Peyer's patch (tissue), 4 donors: ENCODE data around the gene FRYL.

Source experiments
- POLR2A ChIP-seq, 2 donors: fragments of 450-650 bp; IDR thresholded peaks; one replicate each; pipeline ENCODE4 v1.5.1; 2017; ENCODE audit warnings: antibody characterized with exemption in 2 of 2, mild to moderate bottlenecking in 2 of 2, moderate library complexity in 2 of 2
- TF ChIP-seq, protein P1 (sequence below), 6 experiments: fragments of 450-650 bp in 4 of 6; fragments of 200-600 bp in 2 of 6; sonication (generic) in 1 of 6; IDR thresholded peaks; one replicate each; pipeline ENCODE4 v1.5.1; 2017 to 2019; ENCODE audit warnings: antibody characterized with exemption in 6 of 6, mild to moderate bottlenecking in 3 of 6, moderate library complexity in 1 of 6

DNA sequence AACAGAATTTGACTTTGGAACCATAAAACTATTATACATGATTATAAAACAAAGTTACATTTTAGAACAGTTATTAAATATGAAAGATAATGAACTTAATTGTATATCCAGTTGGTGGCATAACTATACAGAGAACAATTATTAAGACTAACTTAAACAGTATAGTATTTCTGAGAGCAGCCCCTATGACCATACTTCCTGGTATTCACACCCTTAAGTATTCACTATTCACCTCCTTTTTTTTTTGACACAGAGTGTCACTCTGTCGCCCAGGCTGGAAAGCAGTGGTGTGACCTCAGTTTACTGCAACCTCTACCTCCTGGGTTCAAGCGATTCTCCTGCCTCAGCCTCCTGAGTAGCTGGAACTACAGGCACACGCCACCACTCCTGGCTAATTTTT, 74.5 kb downstream of the FRYL start:
- TF ChIP-seq, protein P1, sequence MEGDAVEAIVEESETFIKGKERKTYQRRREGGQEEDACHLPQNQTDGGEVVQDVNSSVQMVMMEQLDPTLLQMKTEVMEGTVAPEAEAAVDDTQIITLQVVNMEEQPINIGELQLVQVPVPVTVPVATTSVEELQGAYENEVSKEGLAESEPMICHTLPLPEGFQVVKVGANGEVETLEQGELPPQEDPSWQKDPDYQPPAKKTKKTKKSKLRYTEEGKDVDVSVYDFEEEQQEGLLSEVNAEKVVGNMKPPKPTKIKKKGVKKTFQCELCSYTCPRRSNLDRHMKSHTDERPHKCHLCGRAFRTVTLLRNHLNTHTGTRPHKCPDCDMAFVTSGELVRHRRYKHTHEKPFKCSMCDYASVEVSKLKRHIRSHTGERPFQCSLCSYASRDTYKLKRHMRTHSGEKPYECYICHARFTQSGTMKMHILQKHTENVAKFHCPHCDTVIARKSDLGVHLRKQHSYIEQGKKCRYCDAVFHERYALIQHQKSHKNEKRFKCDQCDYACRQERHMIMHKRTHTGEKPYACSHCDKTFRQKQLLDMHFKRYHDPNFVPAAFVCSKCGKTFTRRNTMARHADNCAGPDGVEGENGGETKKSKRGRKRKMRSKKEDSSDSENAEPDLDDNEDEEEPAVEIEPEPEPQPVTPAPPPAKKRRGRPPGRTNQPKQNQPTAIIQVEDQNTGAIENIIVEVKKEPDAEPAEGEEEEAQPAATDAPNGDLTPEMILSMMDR (IDR thresholded peaks at IDR 0.05): no peak
- TF ChIP-seq POLR2A (IDR thresholded peaks at IDR 0.05): no peak
